Endothelial cell (in vitro differentiated cells): ENCODE measurements around the gene ENGASE. TPM values are rescaled to one million over a fixed set of nuclear protein-coding genes. Genes with fewer than 3 reads are reported as not detected.

Source experiments
- DNase-seq: peaks from one replicate; pipeline ENCODE4 v3.0.0; 2021; ENCODE audit warnings: low spot score
- H3K27ac Mint-ChIP-seq: one replicate; pipeline ENCODE4 v1.8.0; 2021; ENCODE audit warnings: mixed read lengths, inconsistent platforms; ENCODE audit not compliant: unreplicated experiment
- H3K27me3 Mint-ChIP-seq: one replicate; pipeline ENCODE4 v1.8.0; 2021; ENCODE audit warnings: mild to moderate bottlenecking, moderate library complexity, mixed read lengths, inconsistent platforms; ENCODE audit not compliant: unreplicated experiment
- H3K36me3 Mint-ChIP-seq: one replicate; pipeline ENCODE4 v1.8.0; 2021; ENCODE audit warnings: mild to moderate bottlenecking, low read depth, mixed read lengths, inconsistent platforms; ENCODE audit not compliant: unreplicated experiment
- H3K4me1 Mint-ChIP-seq: one replicate; pipeline ENCODE4 v1.8.0; 2021; ENCODE audit warnings: mild to moderate bottlenecking, mixed read lengths, inconsistent platforms; ENCODE audit not compliant: unreplicated experiment
- H3K4me3 Mint-ChIP-seq: one replicate; pipeline ENCODE4 v1.8.0; 2021; ENCODE audit warnings: mild to moderate bottlenecking, mixed read lengths, inconsistent platforms; ENCODE audit not compliant: unreplicated experiment
- H3K9me3 Mint-ChIP-seq: one replicate; pipeline ENCODE4 v1.8.0; 2021; ENCODE audit warnings: mixed read lengths, inconsistent platforms; ENCODE audit not compliant: unreplicated experiment
- total RNA-seq: library from RNA; stranded (reverse); fragmentation: NEBNext Ultra II Directional; extraction: Animal tissue kit (Norgen Biotek cat#: 25700); gene quantifications from one replicate; pipeline ENCODE4 v1.2.1, GENCODE V29; 2021; ENCODE audit not compliant: unreplicated experiment
- TF ChIP-seq, protein P1 (sequence below): fragments of 200-600 bp; sonication (generic); IDR thresholded peaks from one replicate; pipeline ENCODE4 v1.5.0; 2021; ENCODE audit warnings: antibody characterized with exemption; ENCODE audit not compliant: unreplicated experiment

ENGASE gene
- total RNA-seq, 1 donor from 2014 or later = 31.6 TPM

DNA sequence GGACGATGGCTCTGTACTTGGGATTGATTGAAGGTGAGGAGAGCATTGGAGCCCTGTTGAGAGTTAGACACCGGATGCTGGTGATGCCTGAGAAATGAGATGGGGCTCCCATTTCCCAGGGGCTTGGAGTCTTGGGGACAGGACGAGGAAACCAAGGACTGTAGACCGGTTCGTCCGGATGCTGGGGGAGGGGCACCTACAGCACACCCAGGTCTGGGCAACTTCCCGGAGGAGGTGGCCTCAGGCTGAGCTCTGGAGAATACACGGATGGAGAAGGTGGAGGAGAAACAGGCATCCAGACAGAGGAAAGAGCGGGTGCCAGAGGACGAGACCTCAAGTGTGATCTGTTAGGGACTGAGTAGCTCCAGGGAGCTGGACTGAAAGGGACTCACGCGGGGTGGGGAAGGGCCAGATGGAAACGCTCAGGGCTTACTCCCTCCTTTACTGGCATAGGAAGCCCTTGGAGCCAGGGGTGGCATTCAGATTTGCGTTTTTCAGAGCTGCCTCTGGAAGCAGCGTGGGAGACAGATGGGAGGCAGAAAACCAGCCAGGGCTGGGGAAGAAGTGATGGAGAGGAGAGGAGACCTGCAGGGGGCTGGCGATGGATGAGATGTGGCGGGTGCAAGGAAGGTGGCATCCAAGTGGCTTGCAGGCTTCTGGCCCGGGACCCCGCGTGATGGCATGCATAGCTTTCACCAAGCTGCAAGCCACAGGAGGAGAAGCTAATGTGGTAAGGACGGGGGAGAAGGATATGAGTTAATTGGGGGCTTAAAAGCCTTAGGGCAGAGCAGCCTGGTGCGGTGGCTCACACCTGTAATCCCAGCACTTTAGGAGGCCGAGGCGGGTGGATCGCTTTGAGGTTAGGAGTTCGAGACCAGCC lies 42.4 kb upstream of the ENGASE start:
- H3K27ac Mint-ChIP-seq = no peak overlapping the region
- no peaks in the 10 kb centered on the region for H3K9me3 Mint-ChIP-seq
- H3K4me3 Mint-ChIP-seq = no peak overlapping the region
- H3K4me1 Mint-ChIP-seq = no peaks in the 10 kb centered on the region
- peaks cover 7% of the 10 kb centered on the region for H3K27me3 Mint-ChIP-seq
- no peak for DNase-seq
- TF ChIP-seq, protein P1, sequence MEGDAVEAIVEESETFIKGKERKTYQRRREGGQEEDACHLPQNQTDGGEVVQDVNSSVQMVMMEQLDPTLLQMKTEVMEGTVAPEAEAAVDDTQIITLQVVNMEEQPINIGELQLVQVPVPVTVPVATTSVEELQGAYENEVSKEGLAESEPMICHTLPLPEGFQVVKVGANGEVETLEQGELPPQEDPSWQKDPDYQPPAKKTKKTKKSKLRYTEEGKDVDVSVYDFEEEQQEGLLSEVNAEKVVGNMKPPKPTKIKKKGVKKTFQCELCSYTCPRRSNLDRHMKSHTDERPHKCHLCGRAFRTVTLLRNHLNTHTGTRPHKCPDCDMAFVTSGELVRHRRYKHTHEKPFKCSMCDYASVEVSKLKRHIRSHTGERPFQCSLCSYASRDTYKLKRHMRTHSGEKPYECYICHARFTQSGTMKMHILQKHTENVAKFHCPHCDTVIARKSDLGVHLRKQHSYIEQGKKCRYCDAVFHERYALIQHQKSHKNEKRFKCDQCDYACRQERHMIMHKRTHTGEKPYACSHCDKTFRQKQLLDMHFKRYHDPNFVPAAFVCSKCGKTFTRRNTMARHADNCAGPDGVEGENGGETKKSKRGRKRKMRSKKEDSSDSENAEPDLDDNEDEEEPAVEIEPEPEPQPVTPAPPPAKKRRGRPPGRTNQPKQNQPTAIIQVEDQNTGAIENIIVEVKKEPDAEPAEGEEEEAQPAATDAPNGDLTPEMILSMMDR = no peak
- no peaks in the 10 kb centered on the region for H3K36me3 Mint-ChIP-seq

DNA sequence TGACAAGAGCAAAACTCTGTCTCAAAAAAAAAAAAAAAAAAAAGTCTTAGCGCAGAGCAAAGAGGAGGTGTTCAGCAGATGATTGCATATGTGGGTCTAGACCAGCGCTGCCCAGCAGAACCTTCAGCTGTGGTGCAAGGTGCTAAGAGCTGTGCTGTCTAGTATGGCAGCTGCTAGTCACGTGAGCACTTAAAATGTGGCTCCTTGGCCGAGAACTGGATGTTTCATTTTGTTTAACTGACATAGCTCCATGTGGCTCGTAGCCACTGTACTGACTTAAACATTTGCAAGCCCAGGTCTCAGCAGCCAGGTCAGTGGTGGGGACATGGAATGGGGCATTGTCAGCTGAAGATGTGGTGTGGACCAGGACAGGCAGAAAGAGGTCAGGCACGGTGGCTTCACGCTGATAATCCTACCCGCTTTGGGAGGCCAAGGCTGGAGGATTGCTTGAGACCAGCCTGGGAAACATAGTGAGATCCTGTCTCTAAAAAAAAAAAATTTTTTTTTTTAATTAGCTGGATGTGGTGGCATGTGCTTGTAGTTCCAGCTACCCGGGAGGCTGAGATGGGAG lies 41.5 kb upstream of the ENGASE start:
- TF ChIP-seq, protein P1 = no peak
- Mint-ChIP-seq H3K9me3 (no peaks in the 10 kb centered on the region), H3K27ac (no peak overlapping the region), H3K36me3 (no peaks in the 10 kb centered on the region), H3K4me1 (no peaks in the 10 kb centered on the region), H3K4me3 (no peak overlapping the region), H3K27me3 (peaks cover 7% of the 10 kb centered on the region)
- DNase-seq = no peak

DNA sequence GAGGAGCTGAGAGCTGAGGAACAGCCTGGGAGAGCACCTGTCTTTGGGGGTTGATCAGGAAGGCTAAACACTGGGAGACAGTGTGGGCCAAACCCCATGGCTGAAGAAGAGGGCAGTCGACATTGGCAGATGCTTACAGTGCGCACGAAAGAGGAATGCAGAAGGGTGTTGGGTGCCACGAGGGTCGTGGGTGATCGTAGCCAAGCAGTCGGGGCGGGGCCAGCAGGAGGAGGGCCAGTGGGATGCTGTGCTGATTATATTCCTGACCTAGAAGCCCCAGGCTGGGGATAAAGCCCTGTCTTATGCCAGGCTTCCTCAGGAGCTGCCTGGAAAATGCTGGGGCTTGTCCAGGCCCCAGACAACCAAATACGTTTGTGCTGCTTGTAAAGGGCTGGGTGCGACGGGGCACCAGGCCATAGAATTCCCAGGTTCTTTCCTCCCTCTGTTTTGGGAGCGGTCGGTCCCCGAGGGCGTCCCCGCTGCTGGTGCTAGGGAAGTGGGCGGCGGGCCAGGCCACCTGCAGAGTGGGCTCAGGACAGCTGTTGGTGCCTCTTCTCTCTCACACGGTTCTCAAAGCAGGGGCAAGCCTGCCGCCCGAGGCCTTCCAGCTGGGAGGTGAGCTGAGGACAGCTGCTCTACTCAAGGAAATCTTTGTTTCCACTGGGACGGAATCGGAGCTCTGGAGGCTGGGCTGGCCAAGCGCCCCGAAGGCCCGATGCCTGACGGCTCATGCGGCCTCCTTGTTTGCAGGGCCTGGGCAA lies 40.7 kb upstream of the ENGASE start:
- Mint-ChIP-seq H3K9me3 (no peaks in the 10 kb centered on the region), H3K27me3 (peaks cover 7% of the 10 kb centered on the region), H3K4me3 (no peak overlapping the region), H3K4me1 (no peaks in the 10 kb centered on the region), H3K27ac (no peak overlapping the region), H3K36me3 (no peaks in the 10 kb centered on the region)
- TF ChIP-seq, protein P1 = no peak
- DNase-seq = no peak

DNA sequence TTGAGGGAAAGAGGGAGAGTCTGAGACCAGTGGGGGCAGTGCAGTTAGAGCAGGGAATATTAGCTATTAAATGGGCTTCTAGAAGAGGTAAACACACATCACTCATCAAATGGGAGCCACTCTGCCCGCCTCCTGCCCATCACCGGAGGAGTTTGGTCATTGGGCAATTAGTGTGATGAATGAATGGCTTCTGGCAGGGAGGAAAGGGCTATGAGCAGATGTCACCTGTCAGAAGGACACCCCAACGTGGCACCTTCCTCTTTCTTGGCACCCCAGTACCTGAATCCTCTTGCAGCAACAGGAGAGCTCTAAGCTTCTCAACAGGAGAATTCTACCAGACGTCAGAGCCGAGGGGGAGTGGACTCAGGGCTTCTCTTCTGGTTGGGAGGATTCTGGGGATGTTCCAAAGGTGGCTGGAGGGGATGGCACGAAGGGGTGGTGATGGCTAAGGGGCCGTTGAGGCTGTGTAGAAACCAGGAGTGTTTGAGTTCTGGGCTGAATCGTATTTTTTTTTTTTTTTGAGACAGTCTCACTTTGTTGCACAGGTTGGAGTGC lies 39.6 kb upstream of the ENGASE start:
- H3K27ac Mint-ChIP-seq = no peak overlapping the region
- H3K27me3 Mint-ChIP-seq = peaks cover 5% of the 10 kb centered on the region
- no peaks in the 10 kb centered on the region for H3K36me3 Mint-ChIP-seq
- no peaks in the 10 kb centered on the region for H3K9me3 Mint-ChIP-seq
- TF ChIP-seq, protein P1 = no peak
- no peaks in the 10 kb centered on the region for H3K4me1 Mint-ChIP-seq
- no peak for DNase-seq
- no peak overlapping the region for H3K4me3 Mint-ChIP-seq
